GM23338 (cell line): ENCODE results near the gene SEMA7A. TPM values are rescaled to one million over a fixed set of nuclear protein-coding genes. Genes with fewer than 3 reads are reported as not detected.

Experiments
- ATAC-seq: fragments of 200-7000 bp; cut with Tn5 transposase; 3 replicates; pipeline ENCODE4 v1.9.1; 2020
- DNase-seq: peaks from one replicate; pipeline ENCODE4 v3.0.0-alpha.2; 2015; ENCODE audit warnings: low spot score
- H2AFZ ChIP-seq: fragments of 200-600 bp; sonication (generic); 2 replicates; pipeline ENCODE4 v1.8.0; 2016; ENCODE audit warnings: antibody characterized with exemption, mild to moderate bottlenecking, moderate library complexity
- H3F3A ChIP-seq: fragments of 200-600 bp; sonication (generic); replicated peaks from 2 replicates; pipeline ENCODE4 v1.8.0; 2017; ENCODE audit warnings: antibody characterized with exemption, mixed run types, low read depth
- H3K27ac ChIP-seq: fragments of 200-600 bp; sonication (generic); 2 replicates; pipeline ENCODE4 v1.6.1; 2016; ENCODE audit warnings: low read depth
- H3K27me3 ChIP-seq: fragments of 200-600 bp; sonication (generic); 2 replicates; pipeline ENCODE4 v1.8.0; 2016; ENCODE audit warnings: mild to moderate bottlenecking, mixed run types, moderate library complexity; ENCODE audit not compliant: insufficient read depth
- H3K36me3 ChIP-seq: fragments of 200-600 bp; sonication (generic); 2 replicates; pipeline ENCODE4 v1.8.0; 2016; ENCODE audit warnings: mild to moderate bottlenecking; ENCODE audit not compliant: insufficient read depth
- H3K4me1 ChIP-seq: fragments of 200-600 bp; sonication (generic); 2 replicates; pipeline ENCODE4 v1.8.0; 2016; ENCODE audit warnings: mild to moderate bottlenecking, moderate library complexity; ENCODE audit not compliant: insufficient read depth
- H3K4me2 ChIP-seq: fragments of 200-600 bp; sonication (generic); 2 replicates; pipeline ENCODE4 v1.7.1; 2017; ENCODE audit warnings: mixed run types
- H3K4me3 ChIP-seq: fragments of 200-600 bp; sonication (generic); 2 replicates; pipeline ENCODE4 v1.6.1; 2016; ENCODE audit warnings: mixed run types
- H3K79me2 ChIP-seq: fragments of 200-600 bp; sonication (generic); replicated peaks from 2 replicates; pipeline ENCODE4 v1.8.0; 2017; ENCODE audit warnings: mild to moderate bottlenecking; ENCODE audit not compliant: insufficient read depth
- H3K9me2 ChIP-seq: fragments of 200-600 bp; sonication (generic); 2 replicates; pipeline ENCODE4 v1.8.0; 2017; ENCODE audit not compliant: insufficient read depth
- H4K20me1 ChIP-seq: fragments of 200-600 bp; sonication (generic); replicated peaks from 2 replicates; pipeline ENCODE4 v1.8.0; 2017; ENCODE audit warnings: mild to moderate bottlenecking; ENCODE audit not compliant: insufficient read depth
- H3K27ac Mint-ChIP-seq: 2 replicates; pipeline ENCODE4 v1.8.0; 2020; ENCODE audit warnings: inconsistent platforms, mild to moderate bottlenecking, moderate library complexity, mixed read lengths
- H3K27me3 Mint-ChIP-seq: 3 replicates; pipeline ENCODE4 v1.8.0; 2022; ENCODE audit warnings: low read depth, mild to moderate bottlenecking, moderate library complexity, mixed read lengths, inconsistent platforms; ENCODE audit not compliant: insufficient read depth, poor library complexity
- H3K36me3 Mint-ChIP-seq: 3 replicates; pipeline ENCODE4 v1.8.0; 2021; ENCODE audit warnings: low read depth, mild to moderate bottlenecking, inconsistent platforms, moderate library complexity, mixed read lengths
- H3K4me1 Mint-ChIP-seq: 3 replicates; pipeline ENCODE4 v1.8.0; 2020; ENCODE audit warnings: mild to moderate bottlenecking, inconsistent platforms, mixed read lengths
- H3K4me3 Mint-ChIP-seq: 3 replicates; pipeline ENCODE4 v1.8.0; 2021; ENCODE audit warnings: moderate library complexity, mild to moderate bottlenecking, inconsistent platforms, mixed read lengths
- H3K9me3 Mint-ChIP-seq: 3 replicates; pipeline ENCODE4 v1.8.0; 2020; ENCODE audit warnings: moderate library complexity, mild to moderate bottlenecking, inconsistent platforms, mixed read lengths
- CREB1 ChIP-seq: fragments of 250-450 bp; sonication (Bioruptor Pico); IDR thresholded peaks from 2 replicates; pipeline ENCODE4 v1.5.0; 2020; ENCODE audit warnings: low read depth, mild to moderate bottlenecking, moderate library complexity
- CTCF ChIP-seq, 2 experiments: fragments of 200-600 bp in 1 of 2; sonication (generic) in 1 of 2; conservative IDR thresholded peaks; 2 replicates each; pipeline versions ENCODE4 v1.5.1 to v1.6.1; 2016 to 2017; ENCODE audit warnings: antibody characterized with exemption in 2 of 2, low read depth in 2 of 2, mild to moderate bottlenecking in 2 of 2, moderate library complexity in 1 of 2
- ETS1 ChIP-seq: IDR thresholded peaks from 2 replicates; pipeline ENCODE4 v1.6.1; 2016; ENCODE audit warnings: antibody characterized with exemption
- EZH2 ChIP-seq: fragments of 200-600 bp; sonication (generic); IDR thresholded peaks from one replicate; pipeline ENCODE4 v1.8.0; 2017; ENCODE audit warnings: antibody characterized with exemption, mild to moderate bottlenecking, low read depth; ENCODE audit not compliant: unreplicated experiment
- EZH2phosphoT487 ChIP-seq: fragments of 200-600 bp; sonication (generic); IDR thresholded peaks from one replicate; pipeline ENCODE4 v1.8.1; 2018; ENCODE audit warnings: antibody characterized with exemption; ENCODE audit not compliant: unreplicated experiment
- JUNB ChIP-seq: IDR thresholded peaks from one replicate; pipeline ENCODE4 v1.6.1; 2016; ENCODE audit warnings: antibody characterized with exemption; ENCODE audit not compliant: unreplicated experiment
- NANOG ChIP-seq: IDR thresholded peaks from 2 replicates; pipeline ENCODE4 v1.6.1; 2016; ENCODE audit warnings: antibody characterized with exemption, borderline replicate concordance
- POLR2AphosphoS5 ChIP-seq: IDR thresholded peaks from 2 replicates; pipeline ENCODE4 v1.6.1; 2016; ENCODE audit warnings: antibody characterized with exemption, low read depth
- STAT1 ChIP-seq: IDR thresholded peaks from one replicate; pipeline ENCODE4 v1.6.1; 2016; ENCODE audit warnings: antibody characterized with exemption; ENCODE audit not compliant: unreplicated experiment
- ZNF114 ChIP-seq: fragments of 250-450 bp; sonication (Bioruptor Pico); IDR thresholded peaks from 2 replicates; pipeline ENCODE4 v1.5.0; 2020; ENCODE audit warnings: mild to moderate bottlenecking, moderate library complexity
- ZNF331 ChIP-seq: fragments of 250-450 bp; sonication (Bioruptor Pico); IDR thresholded peaks from 2 replicates; pipeline ENCODE4 v1.5.0; 2020; ENCODE audit warnings: low read depth, mild to moderate bottlenecking, moderate library complexity
- ZNF462 ChIP-seq: fragments of 250-450 bp; sonication (Bioruptor Pico); IDR thresholded peaks from 2 replicates; pipeline ENCODE4 v1.5.0; 2020; ENCODE audit warnings: mild to moderate bottlenecking, moderate library complexity
- polyA plus RNA-seq: library from polyadenylated mRNA; unstranded; fragments of >200 nt; fragmentation: Nextera tagmentation; extraction: Ambion mirVana; gene quantifications from 2 replicates; pipeline ENCODE4 v1.2.1, GENCODE V29; 2016
- total RNA-seq: library from RNA; depleted of rRNA; stranded (reverse); fragments of >200 nt; shearing (Covaris generic); gene quantifications from 2 replicates; pipeline ENCODE4 v1.2.3, GENCODE V29; 2014

The SEMA7A gene
- total and polyA plus RNA-seq, 2 experiments from 2014 or later, result 2.0 to 14.1 TPM

GRCh38 chr15:74413350-74414080 is 20.2 kb downstream of the SEMA7A start:
- H3K27ac ChIP-seq, result no peak overlapping the region
- 0 out of 3 replicates have a peak, but pooled peaks cover under 1% of the 10 kb centered on the region for H3K4me1 Mint-ChIP-seq
- no peaks in the 10 kb centered on the region for H3K4me1 ChIP-seq
- no peaks in the 10 kb centered on the region for H3K9me2 ChIP-seq
- H3K27me3 ChIP-seq, result no peaks in the 10 kb centered on the region
- H3F3A ChIP-seq, result no peaks in the 10 kb centered on the region
- H3K27me3 Mint-ChIP-seq, result peaks cover 3% of the 10 kb centered on the region
- DNase-seq (no peak), ATAC-seq (no peak)
- no peak overlapping the region for H3K27ac Mint-ChIP-seq
- no peak overlapping the region for H3K4me2 ChIP-seq
- H3K36me3 Mint-ChIP-seq, result peaks cover 10% of the 10 kb centered on the region
- H3K9me3 Mint-ChIP-seq, result no peaks in the 10 kb centered on the region; the same call in 2 of the 3 replicates
- H3K79me2 ChIP-seq, result no peaks in the 10 kb centered on the region
- no peaks in the 10 kb centered on the region for H3K36me3 ChIP-seq
- H4K20me1 ChIP-seq, result no peaks in the 10 kb centered on the region; the same call in 1 of the 2 replicates
- H3K4me3 ChIP-seq, result no peak overlapping the region
- TF ChIP-seq EZH2phosphoT487 (no peak), JUNB (no peak), ZNF114 (no peak), ETS1 (no peak), EZH2 (no peak), NANOG (no peak), CREB1 (CRISPR knock-in tag) (no peak), CTCF (conservative IDR thresholded peaks at IDR 0.05; ENCODE audit: low read depth in 2 of 2) (no peak), ZNF331 (CRISPR knock-in tag) (no peak), STAT1 (no peak), POLR2AphosphoS5 (no peak), ZNF462 (CRISPR knock-in tag) (no peak)
- H2AFZ ChIP-seq, result no peak overlapping the region
- no peak overlapping the region; the same call in 2 of the 3 replicates for H3K4me3 Mint-ChIP-seq
